ENCODE measurements around the gene CHURC1. TPM values are rescaled to one million over a fixed set of nuclear protein-coding genes. Genes with fewer than 3 reads are reported as not detected.

The CHURC1 gene
- polyA plus RNA-seq, 1 of the 3 experiments (the other 2 are of a cell fraction), result 66.8 TPM

DNA sequence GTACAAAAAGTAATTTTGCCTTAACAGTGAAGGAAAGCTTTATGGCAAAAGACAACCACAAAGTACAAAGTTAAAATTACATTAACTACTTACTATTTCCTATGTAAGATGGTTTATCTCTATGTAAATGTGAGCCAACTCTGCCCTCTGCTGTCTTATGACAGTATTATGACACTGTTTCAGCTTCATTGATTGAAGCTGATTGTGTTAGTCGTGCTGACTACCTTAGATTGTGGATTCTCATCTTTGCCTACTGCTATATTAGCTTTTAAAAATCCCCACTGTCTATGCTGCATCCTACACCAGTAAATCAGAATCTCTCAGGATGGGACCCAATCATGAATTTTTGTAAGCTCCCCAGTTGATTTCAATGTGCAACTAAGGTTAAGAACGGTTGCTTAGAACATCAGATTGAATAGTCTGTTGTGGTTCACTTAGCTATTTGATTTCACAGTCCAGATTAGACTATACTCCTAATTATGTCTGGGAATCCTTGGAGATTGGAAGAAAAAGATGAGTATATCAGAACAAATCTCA, 22.3 kb upstream of the CHURC1 start:
- no peak overlapping the region; a peak in 1 of 4 replicates for H3K4me3 ChIP-seq (ENCODE audit: low read depth in 2 of 2, low read length in 1 of 2)
- H3K36me3 ChIP-seq (replicated peaks in 1 of 2; ENCODE audit: control insufficient read depth in 1 of 2, insufficient read depth in 2 of 2, low read length in 1 of 2), result no peaks in the 10 kb centered on the region
- H3K4me2 ChIP-seq, result no peak overlapping the region
- ChIA-PET CTCF (interaction anchor here (0.5 to 6.1 kb wide), 75 partner anchors 10 to 524 kb away, joined by 3 to 163 read pairs (median 5); partner anchors contain the start of genes CHURC1, GPX2 and SPTB), POLR2A (interaction anchor here (1.0 to 1.7 kb wide), 3 partner anchors 69 to 130 kb away, joined by 3 to 8 read pairs (median 5); no protein-coding TSS in a partner anchor)
- H3K79me2 ChIP-seq (ENCODE audit: insufficient read depth), result no peaks in the 10 kb centered on the region
- no peaks in the 10 kb centered on the region for H3K9me2 ChIP-seq
- no peaks in the 10 kb centered on the region for H3K4me1 ChIP-seq (ENCODE audit: control insufficient read depth in 1 of 2, insufficient read depth in 2 of 2, low read depth in 1 of 2, low read length in 1 of 2)
- no peak overlapping the region for H2AFZ ChIP-seq (ENCODE audit: low read depth)
- WGBS (ENCODE audit: low lambda C conversion rate), result 48% methylated on average over 2 of the region's 2 CpGs
- no peaks in the 10 kb centered on the region for H4K20me1 ChIP-seq (ENCODE audit: insufficient read depth)
- no peaks in the 10 kb centered on the region for H3F3A ChIP-seq (replicated peaks; ENCODE audit: insufficient read depth)
- no peak overlapping the region for H3K27ac ChIP-seq (ENCODE audit: low read depth in 2 of 2, low read length in 1 of 2)
- no peaks in the 10 kb centered on the region; the same call in 1 of the 2 replicates for H3K27me3 ChIP-seq (ENCODE audit: insufficient read depth)
- peak; percentile 48 for DNase-seq
- no peak overlapping the region for H3K9ac ChIP-seq
- H3K9me3 ChIP-seq, result no peaks in the 10 kb centered on the region
- no peak for TF ChIP-seq PBX3 (IDR thresholded peaks at IDR 0.05)
- no peak for TF ChIP-seq USF2 (IDR thresholded peaks at IDR 0.05; ENCODE audit: borderline replicate concordance, low read depth, low read length)
- no peak for TF ChIP-seq FOXM1 (IDR thresholded peaks at IDR 0.05; ENCODE audit: low read depth)
- no peak for TF ChIP-seq POLR2AphosphoS5 (IDR thresholded peaks at IDR 0.05; ENCODE audit: low read depth, low read length)
- TF ChIP-seq REST (IDR thresholded peaks at IDR 0.05; ENCODE audit: low read depth, low read length), result no peak
- no peak for TF ChIP-seq TEAD4 (IDR thresholded peaks at IDR 0.05; ENCODE audit: borderline replicate concordance, insufficient read depth)
- TF ChIP-seq FOSL2 (IDR thresholded peaks at IDR 0.05; ENCODE audit: borderline replicate concordance, low read depth), result no peak
- TF ChIP-seq GABPA (IDR thresholded peaks at IDR 0.05; ENCODE audit: low read depth), result no peak
- TF ChIP-seq, protein P1, sequence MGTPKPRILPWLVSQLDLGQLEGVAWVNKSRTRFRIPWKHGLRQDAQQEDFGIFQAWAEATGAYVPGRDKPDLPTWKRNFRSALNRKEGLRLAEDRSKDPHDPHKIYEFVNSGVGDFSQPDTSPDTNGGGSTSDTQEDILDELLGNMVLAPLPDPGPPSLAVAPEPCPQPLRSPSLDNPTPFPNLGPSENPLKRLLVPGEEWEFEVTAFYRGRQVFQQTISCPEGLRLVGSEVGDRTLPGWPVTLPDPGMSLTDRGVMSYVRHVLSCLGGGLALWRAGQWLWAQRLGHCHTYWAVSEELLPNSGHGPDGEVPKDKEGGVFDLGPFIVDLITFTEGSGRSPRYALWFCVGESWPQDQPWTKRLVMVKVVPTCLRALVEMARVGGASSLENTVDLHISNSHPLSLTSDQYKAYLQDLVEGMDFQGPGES (IDR thresholded peaks at IDR 0.05; ENCODE audit: low read depth, low read length), result no peak
- TF ChIP-seq RXRA (IDR thresholded peaks at IDR 0.05; ENCODE audit: borderline replicate concordance, low read depth), result no peak
- TF ChIP-seq RCOR1 (IDR thresholded peaks at IDR 0.05; ENCODE audit: low read length), result 0 out of 2 replicates have a peak, but pooled peaks have one; percentile 16
- no peak for TF ChIP-seq EP300 (IDR thresholded peaks at IDR 0.05; ENCODE audit: borderline replicate concordance in 1 of 2, low read depth in 1 of 2, low read length in 1 of 2)
- TF ChIP-seq, protein P2, sequence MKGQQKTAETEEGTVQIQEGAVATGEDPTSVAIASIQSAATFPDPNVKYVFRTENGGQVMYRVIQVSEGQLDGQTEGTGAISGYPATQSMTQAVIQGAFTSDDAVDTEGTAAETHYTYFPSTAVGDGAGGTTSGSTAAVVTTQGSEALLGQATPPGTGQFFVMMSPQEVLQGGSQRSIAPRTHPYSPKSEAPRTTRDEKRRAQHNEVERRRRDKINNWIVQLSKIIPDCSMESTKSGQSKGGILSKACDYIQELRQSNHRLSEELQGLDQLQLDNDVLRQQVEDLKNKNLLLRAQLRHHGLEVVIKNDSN (IDR thresholded peaks at IDR 0.05; ENCODE audit: borderline replicate concordance, low read depth), result no peak
- peak; percentile 77 for TF ChIP-seq CTCF (IDR thresholded peaks at IDR 0.05)
- TF ChIP-seq GATA2 (CRISPR knock-in tag; IDR thresholded peaks at IDR 0.05), result peak; percentile 64
- TF ChIP-seq ZBTB33 (IDR thresholded peaks at IDR 0.05; ENCODE audit: borderline replicate concordance, low read depth), result no peak
- no peak for TF ChIP-seq SIN3A (IDR thresholded peaks at IDR 0.05; ENCODE audit: borderline replicate concordance, low read depth, low read length)
- no peak for TF ChIP-seq MEF2A (IDR thresholded peaks at IDR 0.05; ENCODE audit: borderline replicate concordance, low read depth)
- no peak for TF ChIP-seq JUND (IDR thresholded peaks at IDR 0.05)
- no peak for TF ChIP-seq RFX5 (IDR thresholded peaks at IDR 0.05; ENCODE audit: low read length)
- no peak for TF ChIP-seq ELF1 (IDR thresholded peaks at IDR 0.05)
- TF ChIP-seq SMC3 (IDR thresholded peaks at IDR 0.05; ENCODE audit: low read depth, low read length), result peak; percentile 91

Measured in SK-N-SH (cell line).